Measurements from ENCODE around the gene LYSET.

DNA sequence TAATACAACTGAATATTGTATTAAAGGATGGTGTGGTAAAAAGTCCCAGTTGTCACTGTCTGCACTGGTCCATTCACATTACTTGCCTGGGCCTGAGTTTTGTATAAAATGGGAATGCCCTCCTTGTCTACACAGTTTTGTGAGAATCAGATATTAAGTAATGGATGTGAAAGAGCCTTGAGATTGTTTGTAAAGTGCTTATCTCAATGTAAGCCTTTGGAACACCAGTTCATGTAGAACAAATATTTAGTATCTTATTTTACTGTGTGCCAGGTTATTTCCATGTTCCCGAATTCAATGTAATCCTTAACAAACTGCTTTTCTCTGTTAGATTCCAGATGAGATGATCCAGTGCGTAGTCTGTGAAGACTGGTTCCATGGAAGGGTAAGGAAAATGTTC is 29.5 kb downstream of the LYSET start:
- TF ChIP-seq POLR2A (IDR thresholded peaks at IDR 0.05): no peak
- TF ChIP-seq, protein P1, sequence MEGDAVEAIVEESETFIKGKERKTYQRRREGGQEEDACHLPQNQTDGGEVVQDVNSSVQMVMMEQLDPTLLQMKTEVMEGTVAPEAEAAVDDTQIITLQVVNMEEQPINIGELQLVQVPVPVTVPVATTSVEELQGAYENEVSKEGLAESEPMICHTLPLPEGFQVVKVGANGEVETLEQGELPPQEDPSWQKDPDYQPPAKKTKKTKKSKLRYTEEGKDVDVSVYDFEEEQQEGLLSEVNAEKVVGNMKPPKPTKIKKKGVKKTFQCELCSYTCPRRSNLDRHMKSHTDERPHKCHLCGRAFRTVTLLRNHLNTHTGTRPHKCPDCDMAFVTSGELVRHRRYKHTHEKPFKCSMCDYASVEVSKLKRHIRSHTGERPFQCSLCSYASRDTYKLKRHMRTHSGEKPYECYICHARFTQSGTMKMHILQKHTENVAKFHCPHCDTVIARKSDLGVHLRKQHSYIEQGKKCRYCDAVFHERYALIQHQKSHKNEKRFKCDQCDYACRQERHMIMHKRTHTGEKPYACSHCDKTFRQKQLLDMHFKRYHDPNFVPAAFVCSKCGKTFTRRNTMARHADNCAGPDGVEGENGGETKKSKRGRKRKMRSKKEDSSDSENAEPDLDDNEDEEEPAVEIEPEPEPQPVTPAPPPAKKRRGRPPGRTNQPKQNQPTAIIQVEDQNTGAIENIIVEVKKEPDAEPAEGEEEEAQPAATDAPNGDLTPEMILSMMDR (IDR thresholded peaks at IDR 0.05): no peak
- no peak for TF ChIP-seq EP300 (IDR thresholded peaks at IDR 0.05)

Data from tibial nerve (tissue), 4 donors.